Sciatic nerve (tissue), 2 donors: ENCODE measurements around the gene PRAMEF15. TPM values are rescaled to one million over a fixed set of nuclear protein-coding genes. Genes with fewer than 3 reads are reported as not detected.
"Not testable (repeated sequence)": the region's sequence is repeated elsewhere in the genome, so short reads cannot be mapped to it uniquely, and the experiment has no call there.

ENCODE experiments used
- ATAC-seq: fragments of 200-7000 bp; cut with Tn5 transposase; one replicate; pipeline ENCODE4 v1.9.1; 2020; ENCODE audit warnings: mild to moderate bottlenecking, moderate library complexity
- DNase-seq: peaks from one replicate; pipeline ENCODE4 v3.0.0-alpha.2; 2020; ENCODE audit warnings: low spot score
- intact Hi-C: fragments of 100-400 bp; cut with DNase I; formaldehyde crosslinking; loops from one replicate; pipeline ENCODE4 v1.14.2; 2022
- total RNA-seq: library from RNA; stranded (reverse); fragmentation: NEBNext Ultra II Directional; extraction: Animal tissue kit (Norgen Biotek cat#: 25700); gene quantifications from one replicate; pipeline ENCODE4 v1.2.1, GENCODE V29; 2021
- donor health status: DM: no; HTN: no; CAD: no.
- donor health status: DM: no; HTN: no; CAD: no.

Gene PRAMEF15
- not detected for total RNA-seq

DNA sequence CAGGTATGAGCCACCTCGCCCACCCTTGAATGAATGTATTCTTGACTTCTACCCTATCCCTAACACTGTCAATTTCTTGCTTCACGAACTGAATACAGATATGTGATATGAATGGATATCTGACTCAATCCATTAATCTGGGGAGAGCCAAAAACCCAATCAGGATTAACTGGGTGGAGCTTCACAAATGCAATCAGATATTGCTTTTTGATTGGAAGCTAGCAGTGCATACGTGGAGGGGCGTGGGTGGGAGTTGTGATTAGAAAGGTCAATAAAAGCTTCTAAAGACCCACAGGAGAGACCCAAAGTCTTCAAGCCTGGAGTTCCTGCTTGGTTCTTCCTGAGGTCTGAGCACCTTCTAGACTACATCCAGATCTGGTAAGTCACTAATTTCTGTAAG lies at the start of gene PRAMEF15:
Gene PRAMEF15, plus strand, starts transcription at position 301 of the 400 bp plus-strand sequence. CDS start 2,827 bp downstream, outside the sequence.
- DNase-seq, intact Hi-C loops, ATAC-seq: not testable (repeated sequence)

- DNase-seq, ATAC-seq, intact Hi-C loops: not testable (repeated sequence)
These were observed 38.4 kb upstream of the PRAMEF15 start for GRCh38 chr1:13277016-13277415.

- DNase-seq, intact Hi-C loops, ATAC-seq: not testable (repeated sequence)
These were observed 35.8 kb upstream of the PRAMEF15 start for GRCh38 chr1:13279617-13280016.

GRCh38 chr1:13285037-13285436 lies 30.3 kb upstream of the PRAMEF15 start, which contains the start of gene PRAMEF8:
PRAMEF8 (minus strand) TSS chr1:13285137; CDS start chr1:13284091, 1,046 bp downstream.
- ATAC-seq, intact Hi-C loops: not testable (repeated sequence)

DNA sequence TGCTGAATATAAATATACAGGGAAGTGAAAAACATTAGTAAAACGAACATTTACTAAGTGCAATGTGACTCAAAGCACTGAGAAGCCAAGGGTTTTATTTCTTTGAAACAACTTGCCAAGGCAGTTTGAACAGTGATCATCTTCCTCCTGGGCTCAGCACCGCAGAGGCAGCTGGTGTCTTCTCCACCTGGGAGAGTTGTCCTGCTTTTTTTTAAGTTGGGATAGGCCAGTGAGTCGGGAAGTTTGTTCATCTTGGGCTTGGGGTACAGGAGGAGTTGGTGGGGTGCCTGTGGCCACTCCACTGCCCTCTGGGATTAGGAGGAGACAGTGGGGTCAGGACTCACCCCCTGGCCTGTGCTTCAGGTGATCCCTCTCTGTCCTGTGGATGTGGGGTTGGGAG lies 26.4 kb upstream of the PRAMEF15 start:
- DNase-seq, intact Hi-C loops, ATAC-seq: not testable (repeated sequence)

More at GRCh38 chr1:13285037-13285436, 30.3 kb upstream of the PRAMEF15 start, which contains the start of gene PRAMEF8:
- DNase-seq = not testable (repeated sequence)

- ATAC-seq, DNase-seq, intact Hi-C loops: not testable (repeated sequence)
These were observed 18.0 kb upstream of the PRAMEF15 start for GRCh38 chr1:13297216-13297931.

DNA sequence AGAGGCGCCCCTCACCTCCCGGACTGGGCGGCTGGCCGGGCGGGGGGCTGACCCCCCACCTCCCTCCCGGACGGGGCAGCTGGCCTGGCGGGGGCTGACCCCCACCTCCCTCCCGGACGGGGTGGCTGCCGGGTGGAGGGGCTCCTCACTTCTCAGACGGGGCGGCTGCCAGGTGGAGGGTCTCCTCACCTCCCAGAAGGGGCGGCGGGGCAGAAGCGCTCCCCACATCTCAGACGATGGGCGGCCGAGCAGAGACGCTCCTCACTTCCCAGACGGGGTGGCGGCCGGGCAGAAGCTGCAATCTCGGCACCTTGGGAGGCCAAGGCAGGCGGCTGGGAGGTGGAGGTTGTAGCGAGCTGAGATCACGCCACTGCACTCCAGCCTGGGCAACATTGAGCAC lies 16.7 kb upstream of the PRAMEF15 start:
- intact Hi-C loops = not testable (repeated sequence)

DNA sequence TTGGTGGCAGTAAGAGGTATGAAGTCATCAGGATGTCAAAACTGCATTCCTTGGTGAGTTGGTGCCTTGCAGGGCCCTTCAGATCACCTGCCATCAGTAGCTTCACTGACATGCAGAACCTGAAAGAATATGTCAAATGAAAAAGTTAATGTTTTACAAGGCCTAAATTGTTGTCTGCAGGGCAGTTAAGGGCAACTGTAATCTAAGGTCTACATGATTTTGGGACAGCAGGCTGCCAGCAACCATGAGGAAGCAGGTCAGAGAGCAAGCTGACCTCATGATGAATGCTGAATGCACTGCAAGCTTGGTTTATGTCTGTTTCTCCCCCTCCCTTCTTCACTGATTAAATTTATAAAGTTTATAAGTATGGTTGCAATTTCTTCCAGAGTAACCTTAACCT lies 13.2 kb upstream of the PRAMEF15 start:
- DNase-seq, ATAC-seq, intact Hi-C loops: not testable (repeated sequence)

More for the DNA sequence above, 16.7 kb upstream of the PRAMEF15 start:
- not testable (repeated sequence) for ATAC-seq, DNase-seq

- ATAC-seq, intact Hi-C loops, DNase-seq: not testable (repeated sequence)
These were observed 12.1 kb upstream of the PRAMEF15 start, which contains the start of gene PRAMEF33 for GRCh38 chr1:13303239-13303638. PRAMEF33 (plus strand) TSS chr1:13303539; CDS start chr1:13305955, 2,416 bp downstream.

GRCh38 chr1:13342496-13342895 lies 27.1 kb downstream of the PRAMEF15 start:
- intact Hi-C loops, DNase-seq, ATAC-seq: not testable (repeated sequence)

- ATAC-seq, DNase-seq, intact Hi-C loops: not testable (repeated sequence)
These were observed 31.7 kb downstream of the PRAMEF15 start, which contains the start of gene PRAMEF14 for GRCh38 chr1:13347034-13347433. PRAMEF14 (minus strand) TSS chr1:13347134; CDS start chr1:13345314, 1,820 bp downstream.

GRCh38 chr1:13353476-13353875 lies 38.1 kb downstream of the PRAMEF15 start:
- ATAC-seq, intact Hi-C loops, DNase-seq: not testable (repeated sequence)

DNA sequence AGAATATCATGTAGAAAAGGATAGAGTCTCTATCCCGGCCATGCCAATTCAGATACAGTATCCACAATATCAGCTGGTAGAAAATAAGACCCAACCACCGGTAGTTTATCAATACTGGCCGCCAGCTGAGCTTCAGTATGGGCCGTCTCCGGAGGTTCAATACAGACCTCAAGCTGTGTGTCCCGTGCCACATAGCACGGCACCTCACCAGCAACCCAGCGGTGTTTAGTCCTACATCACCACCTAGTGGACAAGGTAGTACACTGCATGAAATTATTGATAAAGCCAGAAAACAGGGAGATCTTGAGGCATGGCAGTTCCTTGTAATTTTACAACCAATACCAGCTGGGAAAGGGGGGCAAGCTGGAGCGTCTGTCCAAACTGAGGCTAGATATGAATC lies 39.1 kb downstream of the PRAMEF15 start:
- DNase-seq, intact Hi-C loops, ATAC-seq: not testable (repeated sequence)

DNA sequence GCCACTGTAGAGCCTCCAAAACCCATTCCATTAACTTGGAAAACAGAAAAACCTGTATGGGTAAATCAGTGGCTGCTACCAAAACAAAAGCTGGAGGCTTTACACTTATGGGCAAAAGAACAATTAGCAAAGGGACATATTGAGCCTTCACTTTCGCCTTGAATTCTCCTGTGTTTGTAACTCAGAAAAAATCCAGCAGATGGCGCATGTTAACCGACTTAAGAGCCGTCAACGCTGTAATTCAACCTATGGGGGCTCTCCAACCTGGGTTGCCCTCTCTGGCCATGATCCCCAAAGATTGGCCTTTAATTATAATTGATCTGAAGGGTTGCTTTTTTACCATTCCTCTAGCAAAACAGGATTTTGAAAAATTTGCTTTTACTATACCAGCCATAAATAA lies 41.4 kb downstream of the PRAMEF15 start:
- ATAC-seq, intact Hi-C loops, DNase-seq: not testable (repeated sequence)

DNA sequence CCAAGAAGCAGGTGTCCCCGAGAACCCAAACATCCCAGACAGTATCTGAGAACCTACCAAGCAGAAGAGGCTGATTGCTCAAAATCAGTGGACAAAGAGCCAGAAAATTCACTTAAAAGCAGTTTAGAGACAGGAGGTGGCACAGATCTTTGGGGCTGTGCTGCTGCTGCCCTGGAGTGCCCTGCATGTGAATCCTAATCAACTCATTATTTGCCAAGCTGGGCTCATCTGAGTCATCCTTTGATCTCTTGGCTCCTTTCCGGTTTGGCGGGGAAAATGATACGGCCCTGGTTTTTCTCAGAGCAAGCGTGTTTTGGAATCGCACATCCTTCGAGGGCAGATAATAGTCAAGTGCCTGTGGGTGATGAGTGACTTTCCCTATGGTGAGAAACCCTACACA lies 47.0 kb downstream of the PRAMEF15 start:
- ATAC-seq, intact Hi-C loops, DNase-seq: not testable (repeated sequence)

DNA sequence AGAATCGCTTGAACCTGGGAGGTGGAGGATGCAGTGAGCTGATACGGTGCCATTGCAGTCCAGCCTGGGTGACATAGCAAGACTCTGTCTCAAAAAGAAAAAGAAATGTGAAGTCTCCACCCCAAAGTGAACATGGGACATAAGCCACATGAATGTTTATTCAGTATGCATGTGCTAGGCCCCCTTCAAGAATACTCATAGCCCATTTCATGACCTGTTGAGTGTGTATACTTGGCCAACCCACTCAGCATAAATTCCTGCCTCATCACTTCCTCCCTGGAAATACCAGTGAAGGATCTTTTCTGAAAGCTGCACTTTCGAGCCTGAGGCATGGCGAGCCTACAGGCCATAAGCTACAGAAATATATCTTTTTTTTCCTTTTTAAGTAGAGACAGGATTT lies 49.5 kb downstream of the PRAMEF15 start:
- ATAC-seq, intact Hi-C loops, DNase-seq: not testable (repeated sequence)

GRCh38 chr1:13366536-13366935 lies 51.2 kb downstream of the PRAMEF15 start:
- DNase-seq, ATAC-seq, intact Hi-C loops: not testable (repeated sequence)

- ATAC-seq, DNase-seq, intact Hi-C loops: not testable (repeated sequence)
These were observed 53.2 kb downstream of the PRAMEF15 start for GRCh38 chr1:13368544-13368943.
